IMR-90 (cell line): ENCODE measurements around the gene URI1. TPM values are rescaled to one million over a fixed set of nuclear protein-coding genes. Genes with fewer than 3 reads are reported as not detected.

ENCODE experiments used
- ATAC-seq: fragments of 200-7000 bp; cut with Tn5 transposase; 2 replicates; pipeline ENCODE4 v1.9.1; 2020; ENCODE audit warnings: low read depth, mild to moderate bottlenecking, moderate library complexity
- BruUV-seq: library from RNA; stranded (reverse); fragments of 400-500 nt; replicated peaks from 2 replicates; lab custom pipeline; 2021; lab: Mats Ljungman, UMichigan
- CTCF ChIA-PET: fragments of 300-600 bp; formaldehyde crosslinking; extraction: SDS; loops from one replicate; lab custom pipeline; 2021; ENCODE audit warnings: antibody characterized with exemption; lab: Yijun Ruan, JAX
- POLR2A ChIA-PET: fragments of 300-600 bp; sonication (Branson Sonifier 250); formaldehyde crosslinking; loops from one replicate; lab custom pipeline; 2022; ENCODE audit warnings: antibody characterized with exemption; ENCODE audit not compliant: unreplicated experiment; lab: Charles Lee
- DNase-seq: peaks from one replicate; pipeline ENCODE4 v3.0.0; 2013
- H2AFZ ChIP-seq: replicated peaks from 2 replicates; pipeline ENCODE3; 2013; ENCODE audit warnings: low read length, mild to moderate bottlenecking; ENCODE audit not compliant: poor library complexity
- H2AK5ac ChIP-seq: 2 replicates; pipeline ENCODE4 v1.6.1; 2013; ENCODE audit warnings: low read depth, low read length, inconsistent platforms
- H2AK9ac ChIP-seq: replicated peaks from 2 replicates; pipeline ENCODE3; 2013; ENCODE audit warnings: mild to moderate bottlenecking, low read depth, low read length, moderate library complexity; ENCODE audit not compliant: poor library complexity
- H2BK120ac ChIP-seq: 2 replicates; pipeline ENCODE4 v1.6.1; 2013; ENCODE audit warnings: low read depth, low read length, inconsistent platforms
- H2BK15ac ChIP-seq: 3 replicates; pipeline ENCODE4 v1.6.1; 2013; ENCODE audit warnings: low read depth, low read length, inconsistent platforms
- H2BK20ac ChIP-seq: 2 replicates; pipeline ENCODE4 v1.6.1; 2013; ENCODE audit warnings: low read depth, mild to moderate bottlenecking, inconsistent platforms, low read length, moderate library complexity
- H2BK5ac ChIP-seq: 2 replicates; pipeline ENCODE4 v1.6.1; 2013; ENCODE audit warnings: mild to moderate bottlenecking, low read depth, low read length, inconsistent platforms; ENCODE audit not compliant: poor library complexity, severe bottlenecking
- H3K14ac ChIP-seq: replicated peaks from 2 replicates; pipeline ENCODE4 v1.6.1; 2013; ENCODE audit warnings: low read depth, low read length, inconsistent platforms
- H3K18ac ChIP-seq: 2 replicates; pipeline ENCODE4 v1.6.1; 2013; ENCODE audit warnings: low read depth, low read length, control low read depth
- H3K23ac ChIP-seq: 2 replicates; pipeline ENCODE4 v1.6.1; 2013; ENCODE audit warnings: low read depth, low read length, inconsistent platforms
- H3K27ac ChIP-seq: 2 replicates; pipeline ENCODE4 v1.5.1; 2013; ENCODE audit warnings: mild to moderate bottlenecking, control low read depth, low read length; ENCODE audit not compliant: insufficient read depth
- H3K27me3 ChIP-seq: 2 replicates; pipeline ENCODE4 v1.6.1; 2013; ENCODE audit warnings: low read length; ENCODE audit not compliant: control insufficient read depth, insufficient read depth
- H3K36me3 ChIP-seq: 2 replicates; pipeline ENCODE4 v1.6.1; 2013; ENCODE audit warnings: low read length, mixed read lengths; ENCODE audit not compliant: control insufficient read depth, insufficient read depth
- H3K4ac ChIP-seq: 2 replicates; pipeline ENCODE4 v1.6.1; 2013; ENCODE audit warnings: low read depth, low read length, inconsistent platforms
- H3K4me1 ChIP-seq: 2 replicates; pipeline ENCODE4 v1.6.1; 2013; ENCODE audit warnings: low read length, mixed read lengths; ENCODE audit not compliant: control insufficient read depth, insufficient read depth
- H3K4me2 ChIP-seq: 2 replicates; pipeline ENCODE4 v1.6.1; 2013; ENCODE audit warnings: low read depth, mild to moderate bottlenecking, control low read depth, low read length, moderate library complexity
- H3K4me3 ChIP-seq: 2 replicates; pipeline ENCODE4 v1.5.1; 2013; ENCODE audit warnings: low read depth, mild to moderate bottlenecking, control low read depth, low read length, moderate library complexity; ENCODE audit not compliant: insufficient read depth
- H3K56ac ChIP-seq: 2 replicates; pipeline ENCODE4 v1.6.1; 2013; ENCODE audit warnings: low read length, inconsistent platforms; ENCODE audit not compliant: insufficient read depth; ENCODE audit errors: extremely low read depth
- H3K79me1 ChIP-seq, 2 experiments: 2 replicates each; pipeline ENCODE4 v1.6.1; 2013; ENCODE audit warnings: low read length in 2 of 2, inconsistent platforms in 1 of 2, low read depth in 1 of 2
- H3K9ac ChIP-seq: 2 replicates; pipeline ENCODE4 v1.6.1; 2013; ENCODE audit warnings: low read depth, low read length, control low read depth
- H3K9me1 ChIP-seq: 2 replicates; pipeline ENCODE4 v1.6.1; 2013; ENCODE audit warnings: low read length, inconsistent platforms; ENCODE audit not compliant: insufficient read depth
- H3K9me3 ChIP-seq: 2 replicates; pipeline ENCODE4 v1.6.1; 2013; ENCODE audit warnings: low read length; ENCODE audit not compliant: control insufficient read depth, insufficient read depth
- H4K20me1 ChIP-seq: 2 replicates; pipeline ENCODE4 v1.6.1; 2013; ENCODE audit warnings: low read length, inconsistent platforms; ENCODE audit not compliant: insufficient read depth
- H4K5ac ChIP-seq: 2 replicates; pipeline ENCODE4 v1.6.1; 2013; ENCODE audit warnings: mild to moderate bottlenecking, low read depth, low read length, control low read depth
- H4K8ac ChIP-seq, 2 experiments: 2 replicates each; pipeline ENCODE4 v1.6.1; 2013; ENCODE audit warnings: low read depth in 2 of 2, low read length in 2 of 2, control low read depth in 1 of 2, inconsistent platforms in 1 of 2
- H4K91ac ChIP-seq: 2 replicates; pipeline ENCODE4 v1.6.1; 2013; ENCODE audit warnings: low read depth, low read length, inconsistent platforms; ENCODE audit not compliant: insufficient read depth
- BHLHE40 ChIP-seq: fragments of 150-350 bp; IDR thresholded peaks from 2 replicates; pipeline ENCODE4 v1.6.1; 2016; ENCODE audit warnings: mild to moderate bottlenecking, low read depth, low read length
- CEBPB ChIP-seq: IDR thresholded peaks from 2 replicates; pipeline ENCODE4 v1.6.1; 2012; ENCODE audit warnings: low read depth, low read length, improper control_type of control experiment
- CTCF ChIP-seq: conservative IDR thresholded peaks from 2 replicates; pipeline ENCODE4 v1.5.1; 2012; ENCODE audit warnings: mild to moderate bottlenecking, low read depth, low read length, improper control_type of control experiment
- FOS ChIP-seq: fragments of 150-350 bp; IDR thresholded peaks from 2 replicates; pipeline ENCODE4 v1.6.1; 2016; ENCODE audit warnings: low read depth, low read length
- MAZ ChIP-seq: IDR thresholded peaks from 2 replicates; pipeline ENCODE4 v1.6.1; 2012; ENCODE audit warnings: low read depth, mild to moderate bottlenecking, low read length, improper control_type of control experiment, moderate library complexity, borderline replicate concordance
- NFE2L2 ChIP-seq: fragments of 150-350 bp; IDR thresholded peaks from 2 replicates; pipeline ENCODE4 v1.6.1; 2016; ENCODE audit warnings: low read depth, mild to moderate bottlenecking, low read length
- RAD21 ChIP-seq: IDR thresholded peaks from 2 replicates; pipeline ENCODE4 v1.6.1; 2012; ENCODE audit warnings: low read length, improper control_type of control experiment
- RCOR1 ChIP-seq: IDR thresholded peaks from 2 replicates; pipeline ENCODE4 v1.6.1; 2012; ENCODE audit warnings: mild to moderate bottlenecking, low read length, improper control_type of control experiment; ENCODE audit not compliant: insufficient replicate concordance
- USF2 ChIP-seq: fragments of 150-350 bp; IDR thresholded peaks from 2 replicates; pipeline ENCODE4 v1.6.1; 2017; ENCODE audit warnings: mild to moderate bottlenecking, antibody characterized with exemption, low read length, low read depth
- WGBS, 2 experiments: methylation state at CpG; one replicate each; pipeline versions ENCODE4 v1.1.5 to v1.1.7; 2013; ENCODE audit warnings: missing lambda C conversion rate in 2 of 2; ENCODE audit not compliant: insufficient read length in 1 of 2; ENCODE audit errors: extremely low coverage in 2 of 2; 5-methylcytosine and 5-hydroxymethylcytosine counted together
- dilution Hi-C: fragments of 300-500 bp; cut with HindIII; formaldehyde crosslinking; loops from one replicate; pipeline ENCODE4 v1.14.3; 2018; ENCODE audit warnings: low sequenced_read_pairs; ENCODE audit not compliant: unreplicated experiment
- in situ Hi-C: fragments of 300-500 bp; cut with MboI; formaldehyde crosslinking; loops from 3 replicates; pipeline ENCODE4 v1.14.3; 2019; ENCODE audit warnings: low sequenced_read_pairs, inconsistent platforms, mixed read lengths
- intact Hi-C: fragments of 100-400 bp; cut with micrococcal nuclease; formaldehyde crosslinking; loops from 2 replicates; pipeline ENCODE4 v1.10.0; 2022
- polyA plus RNA-seq, 3 experiments: library from polyadenylated mRNA; depleted of rRNA; stranded (reverse); fragments of >200 nt; gene quantifications; 2 replicates each; pipeline ENCODE4 v1.2.3, GENCODE V29; 2012; ENCODE audit warnings: low replicate concordance in 1 of 3
- total RNA-seq: library from RNA; depleted of rRNA; stranded (reverse); fragments of >200 nt; gene quantifications from 2 replicates; pipeline ENCODE4 v1.2.3, GENCODE V29; 2012

The URI1 gene
- total and polyA plus RNA-seq, 2 of the 4 experiments (the other 2 are of a cell fraction), result 43.2 to 45.3 TPM

- in situ Hi-C loops, result no loop called here
- H3K4me2 ChIP-seq, result no peak overlapping the region
- TF ChIP-seq CTCF, result no peak
- no peak for TF ChIP-seq CEBPB
- TF ChIP-seq USF2, result no peak
- no peak for TF ChIP-seq NFE2L2
- no peak for TF ChIP-seq RAD21
- TF ChIP-seq RCOR1, result no peak
- no peak for TF ChIP-seq BHLHE40
- TF ChIP-seq FOS, result no peak
- no peak for TF ChIP-seq MAZ
- H3K79me1 ChIP-seq, result peaks cover 20 to 48% of the 10 kb centered on the region in 2 experiments
- H4K20me1 ChIP-seq, result peaks cover 44% of the 10 kb centered on the region
- peaks cover 7% of the 10 kb centered on the region; the same call in 1 of the 2 replicates for H3K9me1 ChIP-seq
- no peak overlapping the region for H2AFZ ChIP-seq
- no peak for DNase-seq
- H3K27me3 ChIP-seq, result no peaks in the 10 kb centered on the region
- no peak overlapping the region for H4K8ac ChIP-seq
- ChIA-PET POLR2A (no interaction called here), CTCF (no interaction called here)
- no peak for ATAC-seq
- H4K91ac ChIP-seq, result no peak overlapping the region
- WGBS, 2 experiments, result no CpG with 5 or more reads among the region's 2 CpGs
- dilution Hi-C loops, result no loop called here
- H3K4me1 ChIP-seq, result peaks cover 8% of the 10 kb centered on the region
- no peak overlapping the region for H3K56ac ChIP-seq
- no peak overlapping the region for H3K9ac ChIP-seq
- H2BK20ac ChIP-seq, result no peak overlapping the region
- H3K27ac ChIP-seq, result no peak overlapping the region
- peaks cover 2% of the 10 kb centered on the region; the same call in 1 of the 2 replicates for H3K36me3 ChIP-seq
- no peak overlapping the region for H3K4ac ChIP-seq
- BruUV-seq, result no TSS peak
- no peak overlapping the region for H4K5ac ChIP-seq
- H3K18ac ChIP-seq, result no peak overlapping the region
- no peak overlapping the region for H2BK5ac ChIP-seq
- no peak overlapping the region for H2AK9ac ChIP-seq
- H3K23ac ChIP-seq, result no peak overlapping the region
- no peak overlapping the region for H2BK120ac ChIP-seq
- no peak overlapping the region for H3K4me3 ChIP-seq
- no peaks in the 10 kb centered on the region for H3K9me3 ChIP-seq
- no peak overlapping the region for H3K14ac ChIP-seq
- no peak overlapping the region for H2AK5ac ChIP-seq
- intact Hi-C loops, result loop anchor here (10.0 kb wide), 1 partner anchor 277 kb away; no protein-coding TSS in a partner anchor
- H2BK15ac ChIP-seq, result no peak overlapping the region
Observed at GRCh38 chr19:29947871-29948270, 5.8 kb downstream of the URI1 start.
